HS-5 (cell line): ENCODE measurements around the gene GUCA1A.

ENCODE experiments used
- DNase-seq: peaks from one replicate; pipeline ENCODE4 v3.0.0-alpha.2; 2012; ENCODE audit warnings: low read depth

The GUCA1A gene

GRCh38 chr6:42173101-42173500 is at the start of gene GUCA1A:
TSS of gene GUCA1A (plus strand) at chr6:42173364. CDS start at chr6:42173614, 250 bp downstream.
- no peak for DNase-seq

- no peak for DNase-seq
Measured at GRCh38 chr6:42123379-42124103, 49.6 kb upstream of the GUCA1A start.

GRCh38 chr6:42124223-42124836 is 48.8 kb upstream of the GUCA1A start:
- DNase-seq, result no peak

GRCh38 chr6:42125231-42125630 is 47.9 kb upstream of the GUCA1A start:
- DNase-seq, result no peak

- no peak for DNase-seq
Measured at GRCh38 chr6:42125663-42126062, 47.5 kb upstream of the GUCA1A start.

GRCh38 chr6:42128460-42129359 is 44.5 kb upstream of the GUCA1A start:
- DNase-seq, result no peak

GRCh38 chr6:42129360-42129676 is 43.8 kb upstream of the GUCA1A start:
- DNase-seq, result no peak

- DNase-seq, result peak; percentile 35
Measured at GRCh38 chr6:42131531-42131930, 41.6 kb upstream of the GUCA1A start.

- no peak for DNase-seq
Measured at GRCh38 chr6:42133926-42134325, 39.2 kb upstream of the GUCA1A start.

- DNase-seq, result no peak
Measured at GRCh38 chr6:42135161-42135560, 38.0 kb upstream of the GUCA1A start.

GRCh38 chr6:42135722-42136121 is 37.4 kb upstream of the GUCA1A start:
- DNase-seq, result no peak

- peak; percentile 63 for DNase-seq
Measured at GRCh38 chr6:42136508-42137193, 36.5 kb upstream of the GUCA1A start.

- DNase-seq, result no peak
Measured at GRCh38 chr6:42137194-42137753, 35.9 kb upstream of the GUCA1A start.

- DNase-seq, result no peak
Measured at GRCh38 chr6:42138190-42138589, 35.0 kb upstream of the GUCA1A start.

GRCh38 chr6:42138630-42139619 is 34.2 kb upstream of the GUCA1A start:
- DNase-seq, result no peak

- no peak for DNase-seq
Measured at GRCh38 chr6:42140032-42140431, 33.1 kb upstream of the GUCA1A start.

- DNase-seq, result no peak
Measured at GRCh38 chr6:42140756-42141602, 32.2 kb upstream of the GUCA1A start.

GRCh38 chr6:42141603-42142117 is 31.5 kb upstream of the GUCA1A start:
- DNase-seq, result no peak

- DNase-seq, result no peak
Measured at GRCh38 chr6:42142118-42142835, 30.9 kb upstream of the GUCA1A start, which contains the start of gene C6orf132. TSS of gene C6orf132 (minus strand) at chr6:42142620. CDS start at chr6:42142444, 176 bp downstream.
